ENCODE data around the gene MAPRE2.
A peak's percentile ranks its signal among the peaks of the same experiment; 100 is the strongest.
"Not testable (repeated sequence)": the region's sequence is repeated elsewhere in the genome, so short reads cannot be mapped to it uniquely, and the experiment has no call there.

MAPRE2 gene

GRCh38 chr18:35085450-35086380 is 44.5 kb downstream of the MAPRE2 start:
- DNase-seq: peak in 1 of 42 donors; percentile 15
- intact Hi-C loops (cut with DNase I): no loop called here

GRCh38 chr18:35086704-35087103 is 45.5 kb downstream of the MAPRE2 start:
- intact Hi-C loops (cut with DNase I): no loop called here
- no peak for DNase-seq

GRCh38 chr18:35087726-35088125 is 46.5 kb downstream of the MAPRE2 start:
- no peak for DNase-seq

GRCh38 chr18:35088921-35089320 is 47.7 kb downstream of the MAPRE2 start:
- intact Hi-C loops (cut with DNase I): no loop called here

More at GRCh38 chr18:35087726-35088125, 46.5 kb downstream of the MAPRE2 start:
- intact Hi-C loops (cut with DNase I): no loop called here

GRCh38 chr18:35089382-35089781 is 48.2 kb downstream of the MAPRE2 start:
- intact Hi-C loops (cut with DNase I): no loop called here
- DNase-seq: no peak

More at GRCh38 chr18:35088921-35089320, 47.7 kb downstream of the MAPRE2 start:
- no peak for DNase-seq

- DNase-seq: no peak
- intact Hi-C loops (cut with DNase I): no loop called here
Measured at GRCh38 chr18:35089891-35090550, 48.8 kb downstream of the MAPRE2 start.

- DNase-seq: no peak
- intact Hi-C loops (cut with DNase I): no loop called here
Measured at GRCh38 chr18:35091841-35092240, 50.6 kb downstream of the MAPRE2 start.

- DNase-seq: no peak
- intact Hi-C loops (cut with DNase I): no loop called here
Measured at GRCh38 chr18:35095983-35096676, 54.9 kb downstream of the MAPRE2 start.

- intact Hi-C loops (cut with DNase I): no loop called here
- DNase-seq: no peak
Measured at GRCh38 chr18:35096677-35097011, 55.4 kb downstream of the MAPRE2 start.

GRCh38 chr18:35097195-35097594 is 56.0 kb downstream of the MAPRE2 start:
- intact Hi-C loops (cut with DNase I): no loop called here
- DNase-seq: no peak

GRCh38 chr18:35097763-35098162 is 56.5 kb downstream of the MAPRE2 start:
- DNase-seq: no peak
- intact Hi-C loops (cut with DNase I): no loop called here

GRCh38 chr18:35099911-35100310 is 58.7 kb downstream of the MAPRE2 start:
- intact Hi-C loops (cut with DNase I): no loop called here
- no peak for DNase-seq

GRCh38 chr18:35104391-35105051 is 63.3 kb downstream of the MAPRE2 start:
- DNase-seq: no peak
- intact Hi-C loops (cut with DNase I): no loop called here

GRCh38 chr18:35106013-35106844 is 65.0 kb downstream of the MAPRE2 start:
- intact Hi-C loops (cut with DNase I): no loop called here
- DNase-seq: no peak

- intact Hi-C loops (cut with DNase I): no loop called here
- no peak for DNase-seq
Measured at GRCh38 chr18:35106845-35107148, 65.6 kb downstream of the MAPRE2 start.

GRCh38 chr18:35107216-35107615 is 66.0 kb downstream of the MAPRE2 start:
- intact Hi-C loops (cut with DNase I): no loop called here
- DNase-seq: no peak

GRCh38 chr18:35108088-35108487 is 66.9 kb downstream of the MAPRE2 start:
- DNase-seq; intact Hi-C loops (cut with DNase I): not testable (repeated sequence)

GRCh38 chr18:35110059-35110458 is 68.8 kb downstream of the MAPRE2 start:
- intact Hi-C loops (cut with DNase I): no loop called here
- no peak for DNase-seq
